HEK293 (cell line): ENCODE measurements around the gene TRIAP1.

Experiments
- BCL11A ChIP-seq: fragments of 450-650 bp; formaldehyde crosslinking; IDR thresholded peaks from 2 replicates; pipeline ENCODE4 v1.5.1; 2016; ENCODE audit warnings: low read depth, missing biosample characterization, missing genetic modification characterization
- GLIS1 ChIP-seq: fragments of 450-650 bp; formaldehyde crosslinking; IDR thresholded peaks from 2 replicates; pipeline ENCODE4 v1.5.1; 2016; ENCODE audit warnings: missing biosample characterization, missing genetic modification characterization
- HIC1 ChIP-seq: fragments of 450-650 bp; formaldehyde crosslinking; IDR thresholded peaks from 2 replicates; pipeline ENCODE4 v1.5.1; 2016; ENCODE audit warnings: missing biosample characterization, missing genetic modification characterization
- HOXD13 ChIP-seq: sonication (generic); formaldehyde crosslinking; IDR thresholded peaks from 2 replicates; pipeline ENCODE4 v1.8.0; 2022; ENCODE audit warnings: missing genetic modification reagents, borderline replicate concordance
- MYNN ChIP-seq: fragments of 450-650 bp; formaldehyde crosslinking; IDR thresholded peaks from 2 replicates; pipeline ENCODE4 v1.5.1; 2016; ENCODE audit warnings: missing biosample characterization, missing genetic modification characterization, borderline replicate concordance
- MZF1 ChIP-seq: fragments of 450-650 bp; formaldehyde crosslinking; IDR thresholded peaks from 2 replicates; pipeline ENCODE4 v1.5.1; 2017; ENCODE audit warnings: missing biosample characterization, missing genetic modification characterization, borderline replicate concordance
- OSR2 ChIP-seq: fragments of 450-650 bp; formaldehyde crosslinking; IDR thresholded peaks from 2 replicates; pipeline ENCODE4 v1.5.1; 2016; ENCODE audit warnings: missing biosample characterization, missing genetic modification characterization
- SP3 ChIP-seq: fragments of 450-650 bp; formaldehyde crosslinking; IDR thresholded peaks from 2 replicates; pipeline ENCODE4 v1.5.1; 2016; ENCODE audit warnings: missing biosample characterization, missing genetic modification characterization
- ZBTB7A ChIP-seq: fragments of 450-650 bp; formaldehyde crosslinking; IDR thresholded peaks from 2 replicates; pipeline ENCODE4 v1.5.1; 2016; ENCODE audit warnings: low read depth, missing biosample characterization, missing genetic modification characterization
- ZBTB8A ChIP-seq: fragments of 450-650 bp; formaldehyde crosslinking; IDR thresholded peaks from 2 replicates; pipeline ENCODE4 v1.5.1; 2016; ENCODE audit warnings: missing biosample characterization, missing genetic modification characterization
- ZNF121 ChIP-seq: fragments of 450-650 bp; formaldehyde crosslinking; IDR thresholded peaks from 2 replicates; pipeline ENCODE4 v1.5.1; 2016; ENCODE audit warnings: missing biosample characterization, missing genetic modification characterization
- ZNF138 ChIP-seq: fragments of 450-650 bp; formaldehyde crosslinking; IDR thresholded peaks from 2 replicates; pipeline ENCODE4 v1.5.1; 2016; ENCODE audit warnings: missing biosample characterization, missing genetic modification characterization, borderline replicate concordance
- ZNF16 ChIP-seq: fragments of 450-650 bp; formaldehyde crosslinking; IDR thresholded peaks from 2 replicates; pipeline ENCODE4 v1.5.1; 2016; ENCODE audit warnings: low read depth, missing biosample characterization, missing genetic modification characterization
- ZNF248 ChIP-seq: fragments of 450-650 bp; formaldehyde crosslinking; IDR thresholded peaks from 2 replicates; pipeline ENCODE4 v1.5.1; 2017; ENCODE audit warnings: missing biosample characterization, missing genetic modification characterization
- ZNF362 ChIP-seq: fragments of 450-650 bp; formaldehyde crosslinking; IDR thresholded peaks from 2 replicates; pipeline ENCODE4 v1.5.1; 2016; ENCODE audit warnings: missing biosample characterization, missing genetic modification characterization
- ZNF394 ChIP-seq: fragments of 450-650 bp; formaldehyde crosslinking; IDR thresholded peaks from 2 replicates; pipeline ENCODE4 v1.5.1; 2016; ENCODE audit warnings: missing biosample characterization, missing genetic modification characterization, mild to moderate bottlenecking, moderate library complexity, borderline replicate concordance
- ZNF501 ChIP-seq: fragments of 450-650 bp; formaldehyde crosslinking; IDR thresholded peaks from 2 replicates; pipeline ENCODE4 v1.5.1; 2016; ENCODE audit warnings: missing biosample characterization, missing genetic modification characterization
- ZNF580 ChIP-seq: fragments of 450-650 bp; formaldehyde crosslinking; IDR thresholded peaks from 2 replicates; pipeline ENCODE4 v1.5.1; 2016; ENCODE audit warnings: missing biosample characterization, missing genetic modification characterization
- ZNF624 ChIP-seq: fragments of 450-650 bp; formaldehyde crosslinking; IDR thresholded peaks from 2 replicates; pipeline ENCODE4 v1.5.1; 2017; ENCODE audit warnings: missing biosample characterization, missing genetic modification characterization
- ZNF629 ChIP-seq: fragments of 450-650 bp; formaldehyde crosslinking; IDR thresholded peaks from 2 replicates; pipeline ENCODE4 v1.5.1; 2017; ENCODE audit warnings: missing biosample characterization, missing genetic modification characterization
- ZNF747 ChIP-seq: fragments of 450-650 bp; formaldehyde crosslinking; IDR thresholded peaks from 2 replicates; pipeline ENCODE4 v1.5.1; 2016; ENCODE audit warnings: missing biosample characterization, missing genetic modification characterization
- ZNF837 ChIP-seq: fragments of 450-650 bp; formaldehyde crosslinking; IDR thresholded peaks from 2 replicates; pipeline ENCODE4 v1.5.1; 2016; ENCODE audit warnings: missing biosample characterization, missing genetic modification characterization
- TF ChIP-seq, protein P1 (sequence below): fragments of 450-650 bp; formaldehyde crosslinking; IDR thresholded peaks from 2 replicates; pipeline ENCODE4 v1.5.1; 2016; ENCODE audit warnings: missing biosample characterization, missing genetic modification characterization
- TF ChIP-seq, protein P2 (sequence below): sonication (generic); formaldehyde crosslinking; IDR thresholded peaks from 2 replicates; pipeline ENCODE4 v1.8.1; 2022; ENCODE audit warnings: mild to moderate bottlenecking, moderate library complexity, missing genetic modification reagents
- TF ChIP-seq, protein P3 (sequence below): fragments of 450-650 bp; formaldehyde crosslinking; optimal IDR thresholded peaks from 2 replicates; pipeline ENCODE3; 2016; ENCODE audit warnings: missing biosample characterization, mild to moderate bottlenecking, missing genetic modification characterization
- TF ChIP-seq, protein P4 (sequence below): fragments of 450-650 bp; formaldehyde crosslinking; IDR thresholded peaks from 2 replicates; pipeline ENCODE4 v1.5.1; 2016; ENCODE audit warnings: missing biosample characterization, missing genetic modification characterization

Gene TRIAP1

GRCh38 chr12:120469450-120470149 is 23.4 kb upstream of the TRIAP1 start, which contains the start of gene SRSF9 (continued):
- no peak for TF ChIP-seq ZNF138
- TF ChIP-seq ZNF394 = no peak
- peak; percentile 65; the same call in 1 of the 2 replicates for TF ChIP-seq HIC1 (tag by site-specific recombination)
- TF ChIP-seq, protein P1, sequence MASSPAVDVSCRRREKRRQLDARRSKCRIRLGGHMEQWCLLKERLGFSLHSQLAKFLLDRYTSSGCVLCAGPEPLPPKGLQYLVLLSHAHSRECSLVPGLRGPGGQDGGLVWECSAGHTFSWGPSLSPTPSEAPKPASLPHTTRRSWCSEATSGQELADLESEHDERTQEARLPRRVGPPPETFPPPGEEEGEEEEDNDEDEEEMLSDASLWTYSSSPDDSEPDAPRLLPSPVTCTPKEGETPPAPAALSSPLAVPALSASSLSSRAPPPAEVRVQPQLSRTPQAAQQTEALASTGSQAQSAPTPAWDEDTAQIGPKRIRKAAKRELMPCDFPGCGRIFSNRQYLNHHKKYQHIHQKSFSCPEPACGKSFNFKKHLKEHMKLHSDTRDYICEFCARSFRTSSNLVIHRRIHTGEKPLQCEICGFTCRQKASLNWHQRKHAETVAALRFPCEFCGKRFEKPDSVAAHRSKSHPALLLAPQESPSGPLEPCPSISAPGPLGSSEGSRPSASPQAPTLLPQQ (tag by site-specific recombination) = peak; percentile 52
- peak; percentile 12; the same call in 1 of the 2 replicates for TF ChIP-seq SP3 (tag by site-specific recombination)
- TF ChIP-seq, protein P2, sequence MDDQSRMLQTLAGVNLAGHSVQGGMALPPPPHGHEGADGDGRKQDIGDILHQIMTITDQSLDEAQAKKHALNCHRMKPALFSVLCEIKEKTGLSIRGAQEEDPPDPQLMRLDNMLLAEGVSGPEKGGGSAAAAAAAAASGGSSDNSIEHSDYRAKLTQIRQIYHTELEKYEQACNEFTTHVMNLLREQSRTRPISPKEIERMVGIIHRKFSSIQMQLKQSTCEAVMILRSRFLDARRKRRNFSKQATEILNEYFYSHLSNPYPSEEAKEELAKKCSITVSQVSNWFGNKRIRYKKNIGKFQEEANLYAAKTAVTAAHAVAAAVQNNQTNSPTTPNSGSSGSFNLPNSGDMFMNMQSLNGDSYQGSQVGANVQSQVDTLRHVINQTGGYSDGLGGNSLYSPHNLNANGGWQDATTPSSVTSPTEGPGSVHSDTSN (CRISPR knock-in tag) = peak; percentile 64; the same call in 1 of the 2 replicates
- no peak for TF ChIP-seq OSR2 (tag by site-specific recombination)
- peak; percentile 20; the same call in 1 of the 2 replicates for TF ChIP-seq ZNF629 (tag by site-specific recombination)
- TF ChIP-seq ZNF501 (tag by site-specific recombination) = peak; percentile 76
- no peak for TF ChIP-seq ZNF248
- no peak for TF ChIP-seq ZNF837 (tag by site-specific recombination)
- TF ChIP-seq, protein P3, sequence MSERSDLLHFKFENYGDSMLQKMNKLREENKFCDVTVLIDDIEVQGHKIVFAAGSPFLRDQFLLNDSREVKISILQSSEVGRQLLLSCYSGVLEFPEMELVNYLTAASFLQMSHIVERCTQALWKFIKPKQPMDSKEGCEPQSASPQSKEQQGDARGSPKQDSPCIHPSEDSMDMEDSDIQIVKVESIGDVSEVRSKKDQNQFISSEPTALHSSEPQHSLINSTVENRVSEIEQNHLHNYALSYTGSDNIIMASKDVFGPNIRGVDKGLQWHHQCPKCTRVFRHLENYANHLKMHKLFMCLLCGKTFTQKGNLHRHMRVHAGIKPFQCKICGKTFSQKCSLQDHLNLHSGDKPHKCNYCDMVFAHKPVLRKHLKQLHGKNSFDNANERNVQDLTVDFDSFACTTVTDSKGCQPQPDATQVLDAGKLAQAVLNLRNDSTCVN = peak; percentile 90
- TF ChIP-seq ZNF624 (tag by site-specific recombination) = no peak
- TF ChIP-seq ZNF16 = no peak
- TF ChIP-seq MYNN (tag by site-specific recombination) = peak; percentile 59; the same call in 1 of the 2 replicates
- TF ChIP-seq ZBTB8A = peak; percentile 87
- TF ChIP-seq, protein P4, sequence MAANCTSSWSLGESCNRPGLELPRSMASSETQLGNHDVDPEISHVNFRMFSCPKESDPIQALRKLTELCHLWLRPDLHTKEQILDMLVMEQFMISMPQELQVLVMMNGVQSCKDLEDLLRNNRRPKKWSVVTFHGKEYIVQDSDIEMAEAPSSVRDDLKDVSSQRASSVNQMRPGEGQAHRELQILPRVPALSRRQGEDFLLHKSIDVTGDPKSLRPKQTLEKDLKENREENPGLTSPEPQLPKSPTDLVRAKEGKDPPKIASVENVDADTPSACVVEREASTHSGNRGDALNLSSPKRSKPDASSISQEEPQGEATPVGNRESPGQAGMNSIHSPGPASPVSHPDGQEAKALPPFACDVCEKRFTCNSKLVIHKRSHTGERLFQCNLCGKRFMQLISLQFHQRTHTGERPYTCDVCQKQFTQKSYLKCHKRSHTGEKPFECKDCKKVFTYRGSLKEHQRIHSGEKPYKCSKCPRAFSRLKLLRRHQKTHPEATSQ (tag by site-specific recombination) = peak; percentile 73; the same call in 1 of the 2 replicates
- TF ChIP-seq ZBTB7A = no peak
- TF ChIP-seq ZNF121 (tag by site-specific recombination) = no peak
- 0 out of 2 replicates have a peak, but pooled peaks have one; percentile 51 for TF ChIP-seq ZNF580 (tag by site-specific recombination)
- TF ChIP-seq MZF1 (tag by site-specific recombination) = no peak
- TF ChIP-seq GLIS1 (tag by site-specific recombination) = peak; percentile 51
- peak; percentile 85; the same call in 1 of the 2 replicates for TF ChIP-seq BCL11A (tag by site-specific recombination)
- TF ChIP-seq ZNF747 (tag by site-specific recombination) = no peak
- TF ChIP-seq ZNF362 (tag by site-specific recombination) = no peak
- TF ChIP-seq HOXD13 (CRISPR knock-in tag) = no peak
- TF ChIP-seq, all 188 proteins: peak for 47
